H9 (cell line): ENCODE data around the gene CRABP2. TPM values are rescaled to one million over a fixed set of nuclear protein-coding genes. Genes with fewer than 3 reads are reported as not detected.

Source experiments
- DNase-seq: peaks from one replicate; pipeline ENCODE4 v3.0.0-alpha.2; 2017
- H2AFZ ChIP-seq: one replicate; pipeline ENCODE4 v1.6.1; 2013; ENCODE audit warnings: mild to moderate bottlenecking, low read length, control low read depth, moderate library complexity
- H2AK5ac ChIP-seq: 2 replicates; pipeline ENCODE4 v1.6.1; 2013; ENCODE audit warnings: low read length, control low read depth, mixed read lengths; ENCODE audit not compliant: insufficient read length
- H2BK120ac ChIP-seq: one replicate; pipeline ENCODE4 v1.6.1; 2013; ENCODE audit warnings: low read depth, mild to moderate bottlenecking, low read length, control low read depth, inconsistent platforms; ENCODE audit not compliant: poor library complexity, severe bottlenecking
- H2BK12ac ChIP-seq: 2 replicates; pipeline ENCODE4 v1.6.1; 2013; ENCODE audit warnings: low read length, control low read depth, mixed read lengths, low read depth; ENCODE audit not compliant: insufficient read length
- H2BK15ac ChIP-seq: 2 replicates; pipeline ENCODE4 v1.6.1; 2013; ENCODE audit warnings: low read depth, low read length, control low read depth
- H2BK20ac ChIP-seq: one replicate; pipeline ENCODE4 v1.6.1; 2013; ENCODE audit warnings: low read depth, mild to moderate bottlenecking, low read length, control low read depth, inconsistent platforms; ENCODE audit not compliant: poor library complexity, severe bottlenecking
- H2BK5ac ChIP-seq: 2 replicates; pipeline ENCODE4 v1.6.1; 2013; ENCODE audit warnings: low read length, control low read depth, mixed read lengths; ENCODE audit not compliant: insufficient read length
- H3K14ac ChIP-seq: 2 replicates; pipeline ENCODE4 v1.6.1; 2013; ENCODE audit warnings: low read length, control low read depth; ENCODE audit not compliant: insufficient read depth
- H3K18ac ChIP-seq: 2 replicates; pipeline ENCODE4 v1.6.1; 2013; ENCODE audit warnings: low read depth, mild to moderate bottlenecking, mixed read lengths, low read length, control low read depth; ENCODE audit not compliant: insufficient read length
- H3K23ac ChIP-seq: 2 replicates; pipeline ENCODE4 v1.6.1; 2013; ENCODE audit warnings: low read length, control low read depth, mixed read lengths, low read depth; ENCODE audit not compliant: insufficient read length
- H3K23me2 ChIP-seq: 2 replicates; pipeline ENCODE4 v1.6.1; 2013; ENCODE audit warnings: low read depth, mild to moderate bottlenecking, mixed read lengths, low read length, control low read depth; ENCODE audit not compliant: insufficient read length, poor library complexity, severe bottlenecking
- H3K27ac ChIP-seq: 2 replicates; pipeline ENCODE4 v1.5.1; 2013; ENCODE audit warnings: low read length, control low read depth, mixed read lengths, low read depth; ENCODE audit not compliant: insufficient read length
- H3K27me3 ChIP-seq: 2 replicates; pipeline ENCODE4 v1.6.1; 2013; ENCODE audit warnings: low read length, control low read depth, inconsistent platforms; ENCODE audit not compliant: insufficient read depth
- H3K4ac ChIP-seq: 2 replicates; pipeline ENCODE4 v1.6.1; 2013; ENCODE audit warnings: low read depth, mild to moderate bottlenecking, control low read depth, inconsistent platforms, low read length, moderate library complexity
- H3K4me1 ChIP-seq: 2 replicates; pipeline ENCODE4 v1.6.1; 2013; ENCODE audit warnings: low read length, control low read depth, inconsistent platforms; ENCODE audit not compliant: insufficient read depth
- H3K4me2 ChIP-seq: 2 replicates; pipeline ENCODE4 v1.6.1; 2013; ENCODE audit warnings: low read length, control low read depth, mixed read lengths; ENCODE audit not compliant: insufficient read length, insufficient read depth
- H3K56ac ChIP-seq: 2 replicates; pipeline ENCODE4 v1.6.1; 2013; ENCODE audit warnings: low read depth, mild to moderate bottlenecking, mixed read lengths, low read length, control low read depth; ENCODE audit not compliant: insufficient read length
- H3K79me1 ChIP-seq: 2 replicates; pipeline ENCODE4 v1.6.1; 2013; ENCODE audit warnings: low read depth, mild to moderate bottlenecking, moderate library complexity, low read length, control low read depth, inconsistent platforms; ENCODE audit not compliant: insufficient read depth, poor library complexity, severe bottlenecking
- H3K79me2 ChIP-seq: 2 replicates; pipeline ENCODE4 v1.6.1; 2013; ENCODE audit warnings: low read length, control low read depth, inconsistent platforms; ENCODE audit not compliant: insufficient read depth
- H3K9ac ChIP-seq: 2 replicates; pipeline ENCODE4 v1.6.1; 2013; ENCODE audit warnings: low read length, control low read depth, mixed read lengths; ENCODE audit not compliant: insufficient read length; ENCODE audit errors: extremely low read depth
- H3K9me3 ChIP-seq: one replicate; pipeline ENCODE4 v1.6.1; 2013; ENCODE audit warnings: low read depth, low read length, inconsistent platforms; ENCODE audit not compliant: control insufficient read depth
- H3T11ph ChIP-seq: one replicate; pipeline ENCODE4 v1.6.1; 2013; ENCODE audit warnings: mild to moderate bottlenecking, low read length, control low read depth, inconsistent platforms
- H4K20me1 ChIP-seq: one replicate; pipeline ENCODE4 v1.6.1; 2013; ENCODE audit not compliant: control insufficient read depth, insufficient read length, insufficient read depth
- H4K5ac ChIP-seq: 2 replicates; pipeline ENCODE4 v1.6.1; 2013; ENCODE audit warnings: low read depth, mild to moderate bottlenecking, mixed read lengths, low read length, control low read depth; ENCODE audit not compliant: insufficient read length
- H4K8ac ChIP-seq: replicated peaks from 2 replicates; pipeline ENCODE4 v1.6.1; 2013; ENCODE audit warnings: low read length, control low read depth, mixed read lengths, low read depth; ENCODE audit not compliant: insufficient read length
- H4K91ac ChIP-seq: 2 replicates; pipeline ENCODE4 v1.6.1; 2013; ENCODE audit warnings: low read depth, mild to moderate bottlenecking, moderate library complexity, mixed read lengths, low read length, control low read depth; ENCODE audit not compliant: insufficient read length
- H3K27ac Mint-ChIP-seq, 3 experiments: 2 replicates in 2 of 3; 3 replicates in 1 of 3; pipeline ENCODE4 v1.8.0; 2020 to 2021; ENCODE audit warnings: mixed read lengths in 3 of 3, mild to moderate bottlenecking in 1 of 3, moderate library complexity in 1 of 3
- H3K27me3 Mint-ChIP-seq: 2 replicates; pipeline ENCODE4 v1.8.0; 2021; ENCODE audit warnings: low read depth, mild to moderate bottlenecking, moderate library complexity, mixed read lengths
- H3K36me3 Mint-ChIP-seq, 3 experiments: 2 replicates in 2 of 3; 3 replicates in 1 of 3; pipeline ENCODE4 v1.8.0; 2020 to 2021; ENCODE audit warnings: low read depth in 3 of 3, mixed read lengths in 3 of 3; ENCODE audit not compliant: insufficient read depth in 1 of 3
- H3K4me1 Mint-ChIP-seq, 2 experiments: 2 replicates each; pipeline ENCODE4 v1.8.0; 2020; ENCODE audit warnings: mixed read lengths in 2 of 2
- H3K4me3 Mint-ChIP-seq, 2 experiments: 2 replicates in 1 of 2; 3 replicates in 1 of 2; pipeline ENCODE4 v1.8.0; 2020 to 2021; ENCODE audit warnings: mild to moderate bottlenecking in 2 of 2, mixed read lengths in 2 of 2, moderate library complexity in 1 of 2
- H3K9me3 Mint-ChIP-seq, 2 experiments: 2 replicates in 1 of 2; 3 replicates in 1 of 2; pipeline ENCODE4 v1.8.0; 2020; ENCODE audit warnings: mild to moderate bottlenecking in 2 of 2, mixed read lengths in 2 of 2, moderate library complexity in 1 of 2
- WGBS: extraction: QIAGEN DNeasy Blood & Tissue Kit; methylation state at CpG from one replicate; pipeline ENCODE4 v1.1.7; 2013; ENCODE audit warnings: missing lambda C conversion rate, low lambda C conversion rate, mixed read lengths; ENCODE audit not compliant: insufficient read length; ENCODE audit errors: extremely low coverage; 5-methylcytosine and 5-hydroxymethylcytosine counted together
- total RNA-seq: library from RNA; stranded (reverse); gene quantifications from 2 replicates; pipeline ENCODE4 v1.2.1, GENCODE V29; 2021
- TF ChIP-seq, protein P1 (sequence below): fragments of 200-600 bp; sonication (generic); conservative IDR thresholded peaks from 3 replicates; pipeline ENCODE4 v1.8.0; 2021; ENCODE audit warnings: antibody characterized with exemption, mild to moderate bottlenecking

The CRABP2 gene
- total RNA-seq, 1 experiment from 2014 or later: 184 TPM

DNA sequence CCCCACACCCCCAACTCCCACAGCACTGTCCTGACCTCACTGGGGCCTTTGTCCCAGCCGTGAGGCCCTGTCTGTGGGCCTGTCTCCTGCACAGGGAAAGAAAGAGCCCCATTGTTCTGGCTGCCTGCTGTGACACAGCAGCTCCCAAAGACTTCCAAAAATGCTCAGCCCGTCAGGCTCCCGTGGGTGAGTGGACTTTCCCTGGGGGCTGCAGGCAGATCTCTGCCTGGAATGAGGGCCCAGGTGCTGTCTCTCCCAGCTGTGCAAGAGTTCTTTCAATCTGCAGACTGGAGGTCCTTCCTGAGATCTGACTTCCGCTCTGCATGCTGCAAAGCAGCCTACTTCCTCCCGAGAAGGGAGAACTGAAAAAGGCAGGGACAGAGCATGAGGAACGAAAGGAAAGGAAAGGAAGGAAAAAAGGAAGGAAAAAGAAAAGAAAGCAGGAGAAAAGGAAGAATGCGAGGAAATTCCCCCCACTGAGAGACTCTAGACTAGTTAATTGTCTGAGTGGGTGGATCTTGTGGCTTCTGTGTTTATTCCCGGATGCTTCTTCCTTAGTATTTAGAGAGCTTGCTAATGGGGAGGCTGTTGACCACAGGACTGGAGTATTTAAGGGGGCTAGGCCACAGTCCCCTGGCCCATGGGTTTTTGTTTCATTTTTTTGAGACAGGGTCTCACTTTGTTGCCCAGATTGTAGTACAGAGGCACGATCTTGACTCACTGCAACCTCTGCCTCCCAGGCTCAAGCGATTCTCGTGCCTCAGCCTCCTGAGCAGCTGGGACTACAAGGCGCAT lies 43.2 kb downstream of the CRABP2 start:
- H3K79me2 ChIP-seq: no peaks in the 10 kb centered on the region
- WGBS: no CpG with 5 or more reads among the region's 12 CpGs
- H3K27ac Mint-ChIP-seq: peak overlapping the region; percentile 73 to 99 (median 91)
- H2BK20ac ChIP-seq: no peak overlapping the region
- peaks cover 78 to 84% of the 10 kb centered on the region in 2 experiments for H3K4me1 Mint-ChIP-seq
- H3K27ac ChIP-seq: no peak overlapping the region
- H4K20me1 ChIP-seq: no peaks in the 10 kb centered on the region
- H3K4me1 ChIP-seq: peaks cover 17% of the 10 kb centered on the region; the same call in 1 of the 2 replicates
- no peak overlapping the region for H2AFZ ChIP-seq
- no peak overlapping the region for H2BK12ac ChIP-seq
- no peak overlapping the region for H4K91ac ChIP-seq
- H4K5ac ChIP-seq: no peak overlapping the region
- no peak overlapping the region for H3K14ac ChIP-seq
- no peak overlapping the region for H3K4ac ChIP-seq
- no peak overlapping the region for H3K56ac ChIP-seq
- no peak overlapping the region for H4K8ac ChIP-seq
- no peaks in the 10 kb centered on the region for H3K79me1 ChIP-seq
- H2BK120ac ChIP-seq: no peak overlapping the region
- H3K18ac ChIP-seq: peak overlapping the region; percentile 46
- H3K23me2 ChIP-seq: peaks cover 4% of the 10 kb centered on the region
- H2BK5ac ChIP-seq: no peak overlapping the region
- no peak overlapping the region for H3K23ac ChIP-seq
- no peak overlapping the region for H3K4me2 ChIP-seq
- no peaks in the 10 kb centered on the region; the same call in 1 of the 2 replicates for H3K27me3 ChIP-seq
- no peak overlapping the region for H3K9ac ChIP-seq
- no peak overlapping the region for H2BK15ac ChIP-seq
- DNase-seq: no peak
- H3K36me3 Mint-ChIP-seq: no peaks in the 10 kb centered on the region
- TF ChIP-seq, protein P1, sequence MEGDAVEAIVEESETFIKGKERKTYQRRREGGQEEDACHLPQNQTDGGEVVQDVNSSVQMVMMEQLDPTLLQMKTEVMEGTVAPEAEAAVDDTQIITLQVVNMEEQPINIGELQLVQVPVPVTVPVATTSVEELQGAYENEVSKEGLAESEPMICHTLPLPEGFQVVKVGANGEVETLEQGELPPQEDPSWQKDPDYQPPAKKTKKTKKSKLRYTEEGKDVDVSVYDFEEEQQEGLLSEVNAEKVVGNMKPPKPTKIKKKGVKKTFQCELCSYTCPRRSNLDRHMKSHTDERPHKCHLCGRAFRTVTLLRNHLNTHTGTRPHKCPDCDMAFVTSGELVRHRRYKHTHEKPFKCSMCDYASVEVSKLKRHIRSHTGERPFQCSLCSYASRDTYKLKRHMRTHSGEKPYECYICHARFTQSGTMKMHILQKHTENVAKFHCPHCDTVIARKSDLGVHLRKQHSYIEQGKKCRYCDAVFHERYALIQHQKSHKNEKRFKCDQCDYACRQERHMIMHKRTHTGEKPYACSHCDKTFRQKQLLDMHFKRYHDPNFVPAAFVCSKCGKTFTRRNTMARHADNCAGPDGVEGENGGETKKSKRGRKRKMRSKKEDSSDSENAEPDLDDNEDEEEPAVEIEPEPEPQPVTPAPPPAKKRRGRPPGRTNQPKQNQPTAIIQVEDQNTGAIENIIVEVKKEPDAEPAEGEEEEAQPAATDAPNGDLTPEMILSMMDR: no peak
- H2AK5ac ChIP-seq: no peak overlapping the region
- no peaks in the 10 kb centered on the region for H3K9me3 ChIP-seq
- H3T11ph ChIP-seq: no peak overlapping the region
- H3K27me3 Mint-ChIP-seq: peaks cover 29% of the 10 kb centered on the region
- no peaks in the 10 kb centered on the region; a peak in 1 of 5 replicates for H3K9me3 Mint-ChIP-seq
- H3K4me3 Mint-ChIP-seq: peak overlapping the region in 1 of 2 experiments; percentile 33; a peak in 1 of 5 replicates
